CD14-positive monocyte (primary cell): ENCODE data around the gene RNF130. TPM values are rescaled to one million over a fixed set of nuclear protein-coding genes. Genes with fewer than 3 reads are reported as not detected.
A peak's percentile ranks its signal among the peaks of the same experiment; 100 is the strongest.

Experiments
- DNase-seq, 3 donors: peaks; one replicate each; pipeline ENCODE4 v3.0.0-alpha.2; 2011 to 2022
- H2AFZ ChIP-seq: 2 replicates; pipeline ENCODE4 v1.6.0; 2012; ENCODE audit warnings: mild to moderate bottlenecking, low read depth, low read length, inconsistent platforms; ENCODE audit not compliant: insufficient read depth, poor library complexity, severe bottlenecking
- H3K27ac ChIP-seq, 2 donors: 1 replicate in 1 of 2; 2 replicates in 1 of 2; pipeline ENCODE4 v1.5.1; 2012 to 2013; ENCODE audit warnings: low read length in 2 of 2, control low read depth in 1 of 2, inconsistent platforms in 1 of 2, low read depth in 1 of 2, mild to moderate bottlenecking in 1 of 2
- H3K27me3 ChIP-seq, 2 donors: one replicate each; pipeline versions ENCODE4 v1.6.0 to v1.6.1; 2011 to 2013; ENCODE audit warnings: low read length in 2 of 2; ENCODE audit not compliant: control insufficient read depth in 2 of 2, insufficient read depth in 2 of 2
- H3K36me3 ChIP-seq, 2 donors: replicated peaks in 1 of 2; 1 replicate in 1 of 2; 2 replicates in 1 of 2; pipeline versions ENCODE4 v1.5.1 to v1.6.1; 2012 to 2013; ENCODE audit warnings: low read length in 2 of 2, control low read depth in 1 of 2, inconsistent platforms in 1 of 2, mild to moderate bottlenecking in 1 of 2; ENCODE audit not compliant: insufficient read depth in 2 of 2, control insufficient read depth in 1 of 2
- H3K4me1 ChIP-seq, 2 donors: 1 replicate in 1 of 2; 2 replicates in 1 of 2; pipeline versions ENCODE4 v1.5.1 to v1.6.1; 2012 to 2013; ENCODE audit warnings: low read length in 2 of 2, control low read depth in 1 of 2, inconsistent platforms in 1 of 2, mild to moderate bottlenecking in 1 of 2, moderate library complexity in 1 of 2; ENCODE audit not compliant: insufficient read depth in 2 of 2, control insufficient read depth in 1 of 2
- H3K4me2 ChIP-seq: replicated peaks from 2 replicates; pipeline ENCODE3; 2012; ENCODE audit warnings: low read length, moderate library complexity, mild to moderate bottlenecking; ENCODE audit not compliant: poor library complexity, severe bottlenecking; ENCODE audit errors: extremely low read depth
- H3K4me3 ChIP-seq, 3 experiments: fragments of 200-600 bp in 1 of 3; sonication (generic) in 1 of 3; replicated peaks in 1 of 3; 1 replicate in 2 of 3; 2 replicates in 1 of 3; pipeline ENCODE4 v1.5.1; 2011 to 2013; ENCODE audit warnings: low read length in 3 of 3, mild to moderate bottlenecking in 3 of 3, control low read depth in 2 of 3, low read depth in 2 of 3, inconsistent platforms in 1 of 3, moderate library complexity in 1 of 3
- H3K79me2 ChIP-seq: 2 replicates; pipeline ENCODE4 v1.6.0; 2012; ENCODE audit warnings: mild to moderate bottlenecking, control low read depth, inconsistent platforms, low read length, moderate library complexity; ENCODE audit not compliant: insufficient read depth
- H3K9ac ChIP-seq: 2 replicates; pipeline ENCODE4 v1.6.0; 2017; ENCODE audit warnings: low read length, mild to moderate bottlenecking; ENCODE audit not compliant: insufficient read depth, poor library complexity, severe bottlenecking
- H3K9me3 ChIP-seq, 2 donors: replicated peaks in 1 of 2; 1 replicate in 1 of 2; 2 replicates in 1 of 2; pipeline versions ENCODE4 v1.5.1 to v1.6.1; 2012 to 2013; ENCODE audit warnings: low read length in 2 of 2, control low read depth in 1 of 2; ENCODE audit not compliant: control insufficient read depth in 1 of 2, insufficient read depth in 1 of 2
- H4K20me1 ChIP-seq: 2 replicates; pipeline ENCODE4 v1.6.0; 2012; ENCODE audit warnings: mild to moderate bottlenecking, low read length, control low read depth, moderate library complexity; ENCODE audit not compliant: insufficient read depth
- H3K27ac Mint-ChIP-seq, 7 donors: one replicate each; pipeline ENCODE4 v1.8.0; 2020; ENCODE audit warnings: mild to moderate bottlenecking in 7 of 7, mixed read lengths in 7 of 7, moderate library complexity in 6 of 7, inconsistent platforms in 2 of 7
- H3K27me3 Mint-ChIP-seq, 3 donors: one replicate each; pipeline ENCODE4 v1.8.0; 2021 to 2022; ENCODE audit warnings: low read depth in 3 of 3, mild to moderate bottlenecking in 3 of 3, mixed read lengths in 3 of 3, moderate library complexity in 3 of 3, inconsistent platforms in 1 of 3
- H3K36me3 Mint-ChIP-seq, 2 donors: one replicate each; pipeline ENCODE4 v1.8.0; 2020; ENCODE audit warnings: mixed read lengths in 2 of 2, inconsistent platforms in 1 of 2, mild to moderate bottlenecking in 1 of 2
- H3K4me1 Mint-ChIP-seq: one replicate; pipeline ENCODE4 v1.8.0; 2020; ENCODE audit warnings: mild to moderate bottlenecking, mixed read lengths
- H3K4me3 Mint-ChIP-seq, 2 donors: one replicate each; pipeline ENCODE4 v1.8.0; 2020; ENCODE audit warnings: mild to moderate bottlenecking in 2 of 2, mixed read lengths in 2 of 2, moderate library complexity in 1 of 2
- H3K9me3 Mint-ChIP-seq, 7 donors: one replicate each; pipeline ENCODE4 v1.8.0; 2020 to 2022; ENCODE audit warnings: mixed read lengths in 7 of 7, mild to moderate bottlenecking in 6 of 7, moderate library complexity in 6 of 7, inconsistent platforms in 2 of 7
- WGBS: methylation state at CpG from one replicate; pipeline ENCODE4 v1.1.5; 2013; ENCODE audit warnings: missing lambda C conversion rate; ENCODE audit not compliant: insufficient coverage; 5-methylcytosine and 5-hydroxymethylcytosine counted together
- intact Hi-C, 2 donors: fragments of 100-400 bp; cut with micrococcal nuclease; formaldehyde crosslinking; loops; one replicate each; pipeline versions ENCODE4 v1.15.0 to v1.15.1; 2023
- polyA plus RNA-seq, 3 donors: library from polyadenylated mRNA; depleted of rRNA in 1 of 3; unstranded in 2 of 3; stranded (reverse) in 1 of 3; fragments of 300-500 nt in 2 of 3; fragments of >200 nt in 1 of 3; fragmentation: Illumina TruSeq in 2 of 3; gene quantifications; 1 replicate in 2 of 3; 2 replicates in 1 of 3; pipeline ENCODE4 v1.2.3, GENCODE V29; 2012 to 2021
- TF ChIP-seq, protein P1 (sequence below): fragments of 200-600 bp; IDR thresholded peaks from one replicate; pipeline ENCODE4 v1.8.0; 2022; ENCODE audit warnings: antibody characterized with exemption, mild to moderate bottlenecking

The RNF130 gene
- polyA plus RNA-seq, 3 donors: 294 to 439 (median 376) TPM

DNA sequence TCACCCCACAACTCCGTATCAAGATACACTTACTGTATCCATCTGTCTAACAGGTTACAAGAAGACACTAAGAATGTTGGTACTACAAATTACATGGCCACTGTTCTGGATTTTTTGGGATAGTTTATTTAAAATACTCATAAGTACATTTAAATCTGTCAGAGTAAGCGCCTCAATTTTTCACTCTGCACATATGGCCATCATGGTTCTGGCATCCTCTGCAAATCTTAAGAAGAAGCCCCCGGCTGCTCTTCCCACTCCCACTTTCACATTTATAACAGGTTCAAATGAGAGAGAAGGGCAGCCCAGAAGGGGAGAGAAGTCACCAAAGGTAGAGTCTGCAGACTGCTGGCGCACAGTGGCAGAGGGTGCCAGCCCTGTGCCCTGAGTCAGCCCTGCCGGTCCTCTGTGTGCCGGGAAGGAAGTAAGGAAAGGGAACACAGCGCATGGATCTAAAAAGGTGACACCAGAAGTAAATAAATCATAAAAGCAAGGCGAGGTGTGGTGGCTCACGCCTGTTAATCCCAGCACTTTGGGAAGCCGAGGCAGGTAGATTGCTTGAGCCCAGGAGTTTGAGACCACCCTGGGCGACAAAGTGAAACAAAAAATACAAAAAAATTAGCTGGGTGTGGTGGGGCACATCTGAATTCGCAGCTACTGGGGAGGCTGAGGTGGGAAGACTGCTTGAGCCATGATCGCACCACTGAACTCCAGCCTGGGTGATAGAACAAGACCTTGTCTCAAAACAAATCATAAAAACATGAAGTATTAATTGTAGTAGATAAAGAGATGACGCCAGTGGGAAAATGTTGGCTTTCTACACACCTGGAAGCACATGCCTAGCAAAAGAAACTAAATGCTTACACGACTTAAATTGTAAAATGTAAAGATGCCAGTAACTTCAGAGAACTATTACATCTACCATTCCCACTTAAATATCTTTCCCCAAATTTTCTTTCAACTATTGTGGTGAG lies 30.0 kb downstream of the RNF130 start:
- no peak overlapping the region for H3K9ac ChIP-seq
- H2AFZ ChIP-seq: no peak overlapping the region
- H3K36me3 Mint-ChIP-seq: peaks cover 56 to 61% of the 10 kb centered on the region in 2 donors
- no peak overlapping the region for H3K4me3 Mint-ChIP-seq
- peaks cover 4 to 8% of the 10 kb centered on the region in 2 donors for H3K9me3 ChIP-seq
- 97% methylated on average over 8 of the region's 15 CpGs for WGBS
- no peak for DNase-seq
- intact Hi-C loops: no loop called here
- H3K4me1 ChIP-seq: no peaks in the 10 kb centered on the region
- TF ChIP-seq, protein P1, sequence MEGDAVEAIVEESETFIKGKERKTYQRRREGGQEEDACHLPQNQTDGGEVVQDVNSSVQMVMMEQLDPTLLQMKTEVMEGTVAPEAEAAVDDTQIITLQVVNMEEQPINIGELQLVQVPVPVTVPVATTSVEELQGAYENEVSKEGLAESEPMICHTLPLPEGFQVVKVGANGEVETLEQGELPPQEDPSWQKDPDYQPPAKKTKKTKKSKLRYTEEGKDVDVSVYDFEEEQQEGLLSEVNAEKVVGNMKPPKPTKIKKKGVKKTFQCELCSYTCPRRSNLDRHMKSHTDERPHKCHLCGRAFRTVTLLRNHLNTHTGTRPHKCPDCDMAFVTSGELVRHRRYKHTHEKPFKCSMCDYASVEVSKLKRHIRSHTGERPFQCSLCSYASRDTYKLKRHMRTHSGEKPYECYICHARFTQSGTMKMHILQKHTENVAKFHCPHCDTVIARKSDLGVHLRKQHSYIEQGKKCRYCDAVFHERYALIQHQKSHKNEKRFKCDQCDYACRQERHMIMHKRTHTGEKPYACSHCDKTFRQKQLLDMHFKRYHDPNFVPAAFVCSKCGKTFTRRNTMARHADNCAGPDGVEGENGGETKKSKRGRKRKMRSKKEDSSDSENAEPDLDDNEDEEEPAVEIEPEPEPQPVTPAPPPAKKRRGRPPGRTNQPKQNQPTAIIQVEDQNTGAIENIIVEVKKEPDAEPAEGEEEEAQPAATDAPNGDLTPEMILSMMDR: no peak
- H3K27ac Mint-ChIP-seq: peak overlapping the region in 4 of 7 donors; percentile 43 to 86 (median 70)
- no peaks in the 10 kb centered on the region for H3K27me3 ChIP-seq
- H3K79me2 ChIP-seq: peaks cover 100% of the 10 kb centered on the region
- H3K36me3 ChIP-seq: peaks cover 36 to 88% of the 10 kb centered on the region in 2 donors
- H3K27ac ChIP-seq: peak overlapping the region in 1 of 2 donors; percentile 52
- H3K27me3 Mint-ChIP-seq: peaks cover 0 to 2% (median 0%) of the 10 kb centered on the region in 3 donors
- H3K4me2 ChIP-seq: no peak overlapping the region
- no peak overlapping the region for H3K4me3 ChIP-seq
- peaks cover 0 to 9% (median 5%) of the 10 kb centered on the region in 7 donors for H3K9me3 Mint-ChIP-seq
- H3K4me1 Mint-ChIP-seq: peaks cover 3% of the 10 kb centered on the region
- peaks cover 100% of the 10 kb centered on the region for H4K20me1 ChIP-seq

DNA sequence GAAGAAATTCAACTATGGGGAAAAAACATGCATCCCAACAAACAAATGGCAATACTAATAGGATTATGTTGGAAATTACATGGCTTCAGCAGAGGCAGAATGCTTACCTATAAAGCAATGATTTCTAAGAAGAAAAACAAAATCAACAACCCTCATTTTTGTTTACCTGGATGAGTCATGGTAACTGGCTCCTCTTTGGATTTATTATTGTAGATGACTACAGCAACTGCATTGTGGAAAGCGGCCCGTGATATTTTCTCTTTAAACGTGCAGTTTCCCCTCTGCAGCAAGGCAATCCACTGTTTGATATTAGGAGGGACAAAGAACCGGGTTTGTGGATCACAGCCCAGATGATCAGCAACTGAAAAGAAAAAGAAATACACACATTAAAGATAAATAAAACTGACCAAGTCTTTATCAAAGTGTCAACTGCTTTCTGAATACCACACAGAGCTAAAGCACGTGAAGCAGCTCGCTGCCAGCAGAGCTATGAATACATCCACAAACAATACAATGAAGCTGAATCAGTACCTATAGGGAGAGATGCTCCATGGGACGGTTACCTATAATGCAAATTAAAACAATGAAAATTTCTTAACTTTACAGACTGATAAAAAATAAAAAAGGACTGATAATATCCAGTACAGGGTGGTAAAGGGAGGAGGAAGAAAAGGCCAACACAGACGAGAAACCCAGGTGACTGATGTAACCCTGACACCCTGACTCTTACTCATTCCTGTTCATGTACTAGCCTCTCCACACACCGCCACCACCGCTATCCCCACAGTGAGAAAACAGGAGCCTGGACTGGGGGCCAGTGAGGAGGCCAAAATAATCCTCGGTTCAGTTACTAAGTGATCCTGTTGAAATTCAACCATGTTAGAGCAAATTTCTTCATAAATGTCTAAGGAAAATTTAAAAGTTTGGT lies 31.0 kb downstream of the RNF130 start:
- Histone ChIP-seq H3K27me3 (no peaks in the 10 kb centered on the region), H3K9me3 (peaks cover 8 to 18% of the 10 kb centered on the region in 2 donors), H3K27ac (peak overlapping the region in 1 of 2 donors; percentile 17), H3K36me3 (peaks cover 45 to 88% of the 10 kb centered on the region in 2 donors), H3K9ac (no peak overlapping the region), H4K20me1 (peaks cover 98% of the 10 kb centered on the region), H3K79me2 (peaks cover 100% of the 10 kb centered on the region), H3K4me1 (no peaks in the 10 kb centered on the region), H2AFZ (no peak overlapping the region), H3K4me2 (no peak overlapping the region), H3K4me3 (no peak overlapping the region)
- 95% methylated on average over 3 of the region's 11 CpGs for WGBS
- intact Hi-C loops: no loop called here
- TF ChIP-seq, protein P1: no peak
- Mint-ChIP-seq H3K4me3 (no peak overlapping the region), H3K27me3 (peaks cover 0 to 2% (median 0%) of the 10 kb centered on the region in 3 donors), H3K4me1 (peaks cover 3% of the 10 kb centered on the region), H3K36me3 (peaks cover 60 to 65% of the 10 kb centered on the region in 2 donors), H3K27ac (peak overlapping the region in 3 of 7 donors; percentile 32 to 73 (median 51)), H3K9me3 (peaks cover 9 to 17% (median 13%) of the 10 kb centered on the region in 7 donors)
- DNase-seq: no peak
